Femur (tissue), 1 donor: ENCODE data around the gene ENO2.
A peak's percentile ranks its signal among the peaks of the same experiment; 100 is the strongest.

ENCODE experiments used
- DNase-seq: peaks from one replicate; pipeline ENCODE4 v3.0.0-alpha.2; 2017

ENO2 gene

GRCh38 chr12:6962285-6963015 lies 48.1 kb downstream of the ENO2 start:
- DNase-seq: peak; percentile 33

DNA sequence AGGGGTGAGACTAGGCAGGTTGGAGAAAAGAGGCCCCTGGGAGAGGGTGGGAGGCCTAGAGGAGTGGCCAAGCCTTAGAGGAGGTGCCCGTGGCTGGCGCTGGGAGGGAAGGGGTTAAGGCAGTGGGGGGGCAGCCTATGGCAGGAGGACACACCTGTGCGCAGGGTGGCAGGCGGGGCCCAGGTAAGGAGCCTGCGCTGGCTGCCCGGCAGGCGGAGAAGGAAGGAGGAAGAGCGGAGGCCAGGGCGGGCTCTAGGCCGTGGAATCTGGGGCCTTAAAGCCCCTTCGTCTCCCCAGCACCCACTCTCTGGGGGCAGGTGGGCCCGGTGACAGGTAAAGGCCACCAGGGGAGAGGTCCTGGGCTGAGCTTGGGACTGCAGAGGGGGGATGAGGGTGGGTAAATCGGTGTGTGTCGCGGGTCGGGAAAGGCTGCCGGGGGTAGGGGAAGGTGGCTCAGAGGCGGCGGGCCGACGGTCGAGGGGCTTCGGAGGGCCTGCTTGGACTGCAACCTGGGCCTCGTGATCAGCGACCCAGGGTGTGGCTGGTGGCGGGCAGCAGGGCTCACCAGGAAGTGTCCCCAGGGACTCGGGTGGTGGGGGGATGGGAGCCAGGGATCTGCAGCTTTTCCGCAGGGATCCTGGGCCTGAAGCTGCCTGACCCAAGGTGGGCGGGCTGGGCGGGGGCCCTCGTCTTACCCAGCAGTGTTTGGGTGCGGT lies 48.8 kb downstream of the ENO2 start:
- peak; percentile 43 for DNase-seq

GRCh38 chr12:6963791-6964413 lies 49.5 kb downstream of the ENO2 start:
- peak; percentile 36 for DNase-seq

- no peak for DNase-seq
Observed at GRCh38 chr12:6964605-6965025, 50.2 kb downstream of the ENO2 start.

GRCh38 chr12:6965026-6965661 lies 50.8 kb downstream of the ENO2 start:
- peak; percentile 92 for DNase-seq

GRCh38 chr12:6965714-6966113 lies 51.3 kb downstream of the ENO2 start:
- DNase-seq: no peak

DNA sequence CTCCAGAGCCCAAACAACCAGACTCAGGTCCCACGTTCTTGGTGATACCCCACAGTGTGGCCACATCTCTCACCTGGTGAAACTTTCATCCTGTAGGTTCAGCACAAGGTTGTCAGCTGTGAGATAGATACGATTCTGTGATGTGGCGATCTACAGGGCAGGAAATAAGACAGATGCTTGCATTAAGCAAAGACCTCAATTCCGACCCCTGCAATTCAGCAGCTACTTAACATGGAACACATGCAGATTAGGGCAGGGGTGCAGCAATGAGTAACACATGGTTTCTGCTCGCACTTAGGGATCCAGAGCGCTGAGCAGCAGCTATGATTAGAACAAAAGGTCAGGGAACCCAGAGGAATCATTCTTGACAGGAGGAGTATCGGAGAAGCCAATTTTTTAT lies 52.0 kb downstream of the ENO2 start:
- no peak for DNase-seq

- DNase-seq: no peak
Observed at GRCh38 chr12:6967651-6968100, 53.3 kb downstream of the ENO2 start.

DNA sequence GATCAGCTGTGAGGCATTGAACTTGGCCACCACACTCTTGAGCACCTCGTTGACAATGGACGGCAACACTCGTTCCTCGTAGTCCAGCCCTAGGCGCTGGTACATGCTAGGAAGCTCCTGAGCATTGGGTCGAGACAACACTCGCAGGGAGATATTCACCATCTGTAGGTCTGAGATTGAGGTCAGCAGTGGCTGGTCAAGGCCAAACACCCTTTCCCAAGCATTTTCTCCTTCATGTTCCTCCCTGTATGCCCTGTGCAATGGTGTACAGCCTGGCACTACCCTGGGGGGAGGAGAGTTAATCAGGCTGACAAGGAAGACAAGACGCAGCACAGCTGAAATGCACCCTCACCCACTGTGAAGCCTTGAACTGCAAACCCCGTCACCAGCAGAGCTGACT lies 54.0 kb downstream of the ENO2 start:
- DNase-seq: no peak

GRCh38 chr12:6970096-6970527 lies 55.7 kb downstream of the ENO2 start:
- DNase-seq: peak; percentile 64
